GM10248 (cell line): ENCODE results near the gene RAB44.

Experiments used
- CTCF ChIA-PET: fragments of 300-600 bp; sonication (Branson Sonifier 250); formaldehyde crosslinking; extraction: SDS; loops from one replicate; lab custom pipeline; 2021; ENCODE audit warnings: antibody characterized with exemption; lab: Yijun Ruan, JAX
- POLR2A ChIA-PET: fragments of 350-650 bp; sonication (Branson Sonifier 250); formaldehyde crosslinking; extraction: SDS; loops from one replicate; lab custom pipeline; 2020; ENCODE audit warnings: antibody characterized with exemption; lab: Yijun Ruan, JAX
- DNase-seq: peaks from one replicate; pipeline ENCODE4 v3.0.0; 2012; ENCODE audit errors: extremely low spot score
- TF ChIP-seq, protein P1 (sequence below): IDR thresholded peaks from 2 replicates; pipeline ENCODE4 v1.5.1; 2012; ENCODE audit warnings: mild to moderate bottlenecking, low read depth; ENCODE audit errors: extremely low read depth, missing control alignments, control extremely low read depth

RAB44 gene

DNA sequence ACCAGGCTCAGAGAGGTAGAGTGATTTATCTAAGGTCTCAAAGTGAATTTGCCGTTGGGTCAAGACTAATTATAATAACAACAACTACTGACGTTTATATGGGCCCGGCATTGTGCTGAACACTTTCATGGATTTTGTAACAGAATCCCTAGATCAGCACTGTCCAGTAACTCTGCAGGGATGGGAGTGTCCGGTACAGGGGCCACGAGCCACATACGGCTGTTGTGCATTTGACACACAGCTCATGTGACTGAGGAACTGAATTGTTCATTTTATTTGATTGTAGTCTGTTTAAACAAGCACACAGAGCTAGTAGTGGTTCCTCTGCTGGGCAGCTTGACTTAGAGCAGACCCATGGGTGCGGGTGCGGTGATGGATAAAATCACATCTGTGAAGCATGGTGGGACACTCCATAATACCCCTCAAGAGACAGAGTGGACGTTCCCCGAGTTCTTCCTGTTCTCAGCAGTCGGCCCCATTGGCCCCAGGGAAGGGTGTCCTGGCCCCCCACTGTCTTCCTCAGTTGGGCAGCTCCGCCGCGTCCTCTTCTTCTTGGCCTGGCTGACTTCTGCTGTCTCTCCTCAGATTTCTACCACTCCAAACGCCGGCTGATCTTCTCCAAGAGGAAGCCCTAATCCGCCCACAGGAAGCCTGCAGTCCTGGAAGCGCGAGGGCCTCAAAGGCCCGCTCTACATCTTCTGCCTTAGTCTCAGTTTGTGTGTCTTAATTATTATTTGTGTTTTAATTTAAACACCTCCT, 12.3 kb upstream of the RAB44 start:
- TF ChIP-seq, protein P1, sequence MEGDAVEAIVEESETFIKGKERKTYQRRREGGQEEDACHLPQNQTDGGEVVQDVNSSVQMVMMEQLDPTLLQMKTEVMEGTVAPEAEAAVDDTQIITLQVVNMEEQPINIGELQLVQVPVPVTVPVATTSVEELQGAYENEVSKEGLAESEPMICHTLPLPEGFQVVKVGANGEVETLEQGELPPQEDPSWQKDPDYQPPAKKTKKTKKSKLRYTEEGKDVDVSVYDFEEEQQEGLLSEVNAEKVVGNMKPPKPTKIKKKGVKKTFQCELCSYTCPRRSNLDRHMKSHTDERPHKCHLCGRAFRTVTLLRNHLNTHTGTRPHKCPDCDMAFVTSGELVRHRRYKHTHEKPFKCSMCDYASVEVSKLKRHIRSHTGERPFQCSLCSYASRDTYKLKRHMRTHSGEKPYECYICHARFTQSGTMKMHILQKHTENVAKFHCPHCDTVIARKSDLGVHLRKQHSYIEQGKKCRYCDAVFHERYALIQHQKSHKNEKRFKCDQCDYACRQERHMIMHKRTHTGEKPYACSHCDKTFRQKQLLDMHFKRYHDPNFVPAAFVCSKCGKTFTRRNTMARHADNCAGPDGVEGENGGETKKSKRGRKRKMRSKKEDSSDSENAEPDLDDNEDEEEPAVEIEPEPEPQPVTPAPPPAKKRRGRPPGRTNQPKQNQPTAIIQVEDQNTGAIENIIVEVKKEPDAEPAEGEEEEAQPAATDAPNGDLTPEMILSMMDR = no peak
- POLR2A ChIA-PET = interaction anchor here (0.5 to 2.0 kb wide), 3 partner anchors 18 to 76 kb away, joined by 3 to 8 read pairs (median 6); no protein-coding TSS in a partner anchor
- CTCF ChIA-PET = interaction anchor here (1.0 to 8.0 kb wide), 7 partner anchors 19 to 74 kb away, joined by 3 to 55 read pairs (median 4); no protein-coding TSS in a partner anchor
- no peak for DNase-seq

DNA sequence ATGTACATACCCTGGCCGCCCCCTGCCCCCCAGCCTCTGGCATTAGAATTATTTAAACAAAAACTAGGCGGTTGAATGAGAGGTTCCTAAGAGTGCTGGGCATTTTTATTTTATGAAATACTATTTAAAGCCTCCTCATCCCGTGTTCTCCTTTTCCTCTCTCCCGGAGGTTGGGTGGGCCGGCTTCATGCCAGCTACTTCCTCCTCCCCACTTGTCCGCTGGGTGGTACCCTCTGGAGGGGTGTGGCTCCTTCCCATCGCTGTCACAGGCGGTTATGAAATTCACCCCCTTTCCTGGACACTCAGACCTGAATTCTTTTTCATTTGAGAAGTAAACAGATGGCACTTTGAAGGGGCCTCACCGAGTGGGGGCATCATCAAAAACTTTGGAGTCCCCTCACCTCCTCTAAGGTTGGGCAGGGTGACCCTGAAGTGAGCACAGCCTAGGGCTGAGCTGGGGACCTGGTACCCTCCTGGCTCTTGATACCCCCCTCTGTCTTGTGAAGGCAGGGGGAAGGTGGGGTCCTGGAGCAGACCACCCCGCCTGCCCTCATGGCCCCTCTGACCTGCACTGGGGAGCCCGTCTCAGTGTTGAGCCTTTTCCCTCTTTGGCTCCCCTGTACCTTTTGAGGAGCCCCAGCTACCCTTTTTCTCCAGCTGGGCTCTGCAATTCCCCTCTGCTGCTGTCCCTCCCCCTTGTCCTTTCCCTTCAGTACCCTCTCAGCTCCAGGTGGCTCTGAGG, 11.5 kb upstream of the RAB44 start:
- TF ChIP-seq, protein P1 = no peak
- CTCF ChIA-PET = interaction anchor here (1.1 to 8.0 kb wide), 7 partner anchors 20 to 73 kb away, joined by 3 to 55 read pairs (median 9); no protein-coding TSS in a partner anchor
- DNase-seq = no peak
- POLR2A ChIA-PET = interaction anchor here (0.5 to 2.0 kb wide), 6 partner anchors 8 to 313 kb away, joined by 3 to 8 read pairs (median 3); partner anchors contain the start of gene CDKN1A

DNA sequence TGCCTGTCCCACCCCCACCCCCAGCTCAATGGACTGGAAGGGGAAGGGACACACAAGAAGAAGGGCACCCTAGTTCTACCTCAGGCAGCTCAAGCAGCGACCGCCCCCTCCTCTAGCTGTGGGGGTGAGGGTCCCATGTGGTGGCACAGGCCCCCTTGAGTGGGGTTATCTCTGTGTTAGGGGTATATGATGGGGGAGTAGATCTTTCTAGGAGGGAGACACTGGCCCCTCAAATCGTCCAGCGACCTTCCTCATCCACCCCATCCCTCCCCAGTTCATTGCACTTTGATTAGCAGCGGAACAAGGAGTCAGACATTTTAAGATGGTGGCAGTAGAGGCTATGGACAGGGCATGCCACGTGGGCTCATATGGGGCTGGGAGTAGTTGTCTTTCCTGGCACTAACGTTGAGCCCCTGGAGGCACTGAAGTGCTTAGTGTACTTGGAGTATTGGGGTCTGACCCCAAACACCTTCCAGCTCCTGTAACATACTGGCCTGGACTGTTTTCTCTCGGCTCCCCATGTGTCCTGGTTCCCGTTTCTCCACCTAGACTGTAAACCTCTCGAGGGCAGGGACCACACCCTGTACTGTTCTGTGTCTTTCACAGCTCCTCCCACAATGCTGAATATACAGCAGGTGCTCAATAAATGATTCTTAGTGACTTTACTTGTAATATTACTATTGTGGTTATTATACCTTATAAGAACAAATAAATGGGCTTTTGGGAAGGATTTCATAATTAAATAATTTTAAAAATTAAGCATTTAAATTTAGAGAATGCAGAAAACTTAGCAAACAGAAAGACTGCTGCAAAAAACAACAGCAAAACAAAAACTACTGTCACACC, 10.7 kb upstream of the RAB44 start:
- POLR2A ChIA-PET = interaction anchor here (0.6 to 2.0 kb wide), 6 partner anchors 8 to 314 kb away, joined by 3 to 6 read pairs (median 3); partner anchors contain the start of gene CDKN1A
- TF ChIP-seq, protein P1 = no peak
- CTCF ChIA-PET = interaction anchor here (1.1 to 4.2 kb wide), 5 partner anchors 20 to 73 kb away, joined by 3 to 18 read pairs (median 9); no protein-coding TSS in a partner anchor
- no peak for DNase-seq

DNA sequence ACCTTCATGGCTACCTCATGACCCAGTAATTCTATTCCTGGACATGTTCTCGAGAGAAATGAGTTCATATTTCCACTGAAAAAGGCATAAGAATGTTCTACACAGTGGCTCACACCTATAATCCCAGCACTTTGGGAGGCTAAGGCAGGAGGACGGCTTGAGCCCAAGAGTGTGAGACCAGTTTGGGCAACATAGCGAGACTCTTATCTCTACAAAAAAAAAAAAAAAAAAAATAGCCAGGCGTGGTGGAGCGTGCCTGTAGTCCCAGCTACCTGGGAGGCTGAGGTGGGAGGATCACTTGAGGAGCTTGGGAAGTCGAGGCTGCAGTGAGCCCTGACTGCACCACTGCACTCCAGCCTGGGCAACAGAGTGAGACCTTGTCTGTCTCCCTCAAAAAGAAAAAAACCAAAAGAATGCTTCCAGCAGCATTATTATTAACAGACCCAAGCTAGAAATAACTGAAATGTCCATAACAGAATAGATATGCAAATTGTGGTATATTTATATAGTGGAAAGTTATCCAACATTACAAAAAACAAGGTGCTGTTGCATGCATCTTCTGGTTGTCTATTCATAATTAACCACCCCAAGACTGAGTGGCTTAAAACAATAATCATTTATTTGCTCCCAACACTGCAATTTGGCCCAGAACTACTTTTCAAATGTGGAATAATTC, 9.4 kb upstream of the RAB44 start:
- TF ChIP-seq, protein P1 = no peak
- CTCF ChIA-PET = interaction anchor here (2.7 to 4.2 kb wide), 4 partner anchors 36 to 73 kb away, joined by 9 to 18 read pairs (median 12); no protein-coding TSS in a partner anchor
- POLR2A ChIA-PET = interaction anchor here (0.8 to 1.5 kb wide), 2 partner anchors 71 to 80 kb away, joined by 3 to 4 read pairs; no protein-coding TSS in a partner anchor
- no peak for DNase-seq

DNA sequence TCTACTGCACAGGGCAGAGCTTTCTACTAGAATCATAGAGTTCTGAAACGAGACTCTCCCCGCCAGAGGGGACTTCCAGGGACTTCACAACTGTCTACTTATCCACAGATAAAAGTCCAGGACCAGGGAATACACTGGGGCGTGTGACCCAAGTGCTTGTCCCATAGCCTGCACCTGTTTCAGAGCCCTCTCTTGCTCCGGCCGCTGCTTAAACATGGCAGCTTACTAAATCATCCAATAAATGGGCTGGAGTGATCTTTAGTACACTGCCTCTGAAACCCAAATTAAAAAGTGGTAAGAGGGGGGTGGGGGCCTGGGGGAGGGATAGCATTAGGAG, 8.9 kb upstream of the RAB44 start:
- DNase-seq = no peak
- CTCF ChIA-PET = interaction anchor here (2.7 to 4.3 kb wide), 5 partner anchors 8 to 73 kb away, joined by 9 to 18 read pairs (median 13); no protein-coding TSS in a partner anchor
- TF ChIP-seq, protein P1 = no peak
- POLR2A ChIA-PET = interaction anchor here (0.8 to 1.5 kb wide), 2 partner anchors 70 to 80 kb away, joined by 3 to 4 read pairs; no protein-coding TSS in a partner anchor
